CD4-positive, CD25-positive, alpha-beta regulatory T cell (primary cell): ENCODE measurements around the gene SAMD4B. TPM values are rescaled to one million over a fixed set of nuclear protein-coding genes. Genes with fewer than 3 reads are reported as not detected.

Source experiments
- ATAC-seq, 2 donors: fragments of 150-1000 bp; cut with Tn5 transposase; one replicate each; pipeline ENCODE4 v1.10.0; 2021; ENCODE audit warnings: low read depth in 2 of 2, moderate number of reproducible peaks in 2 of 2, moderate library complexity in 1 of 2
- DNase-seq, 3 donors: peaks; one replicate each; pipeline versions ENCODE4 v3.0.0 to v3.0.0-alpha.2; 2012 to 2022; ENCODE audit warnings: mixed read lengths in 1 of 3
- H3K27ac ChIP-seq: one replicate; pipeline ENCODE4 v1.7.0; 2013; ENCODE audit warnings: mild to moderate bottlenecking, low read length; ENCODE audit not compliant: insufficient read depth, poor library complexity, severe bottlenecking
- H3K27me3 ChIP-seq: one replicate; pipeline ENCODE4 v1.7.0; 2013; ENCODE audit warnings: low read length; ENCODE audit not compliant: control insufficient read depth, insufficient read depth
- H3K36me3 ChIP-seq: one replicate; pipeline ENCODE4 v1.7.0; 2013; ENCODE audit warnings: mild to moderate bottlenecking, low read length, moderate library complexity; ENCODE audit not compliant: control insufficient read depth, insufficient read depth
- H3K4me1 ChIP-seq: 2 replicates; pipeline ENCODE4 v1.7.0; 2013; ENCODE audit warnings: mild to moderate bottlenecking, low read length; ENCODE audit not compliant: insufficient read depth, control insufficient read depth, poor library complexity, severe bottlenecking
- H3K4me3 ChIP-seq: one replicate; pipeline ENCODE4 v1.7.0; 2013; ENCODE audit warnings: low read depth, mild to moderate bottlenecking, low read length, moderate library complexity
- H3K9me3 ChIP-seq, 2 experiments: 1 replicate in 1 of 2; 2 replicates in 1 of 2; pipeline ENCODE4 v1.7.0; 2013; ENCODE audit warnings: low read length in 2 of 2, mild to moderate bottlenecking in 1 of 2, moderate library complexity in 1 of 2; ENCODE audit not compliant: control insufficient read depth in 2 of 2
- H3K27ac Mint-ChIP-seq, 3 donors: one replicate each; pipeline ENCODE4 v1.8.0; 2020 to 2022; ENCODE audit warnings: mild to moderate bottlenecking in 3 of 3, mixed read lengths in 3 of 3, moderate library complexity in 2 of 3
- H3K27me3 Mint-ChIP-seq: one replicate; pipeline ENCODE4 v1.8.0; 2022; ENCODE audit warnings: mild to moderate bottlenecking, mixed read lengths
- H3K36me3 Mint-ChIP-seq: one replicate; pipeline ENCODE4 v1.8.0; 2020; ENCODE audit warnings: mixed read lengths
- H3K4me1 Mint-ChIP-seq, 4 donors: one replicate each; pipeline ENCODE4 v1.8.0; 2020 to 2022; ENCODE audit warnings: mixed read lengths in 4 of 4, mild to moderate bottlenecking in 1 of 4
- H3K4me3 Mint-ChIP-seq, 4 donors: one replicate each; pipeline ENCODE4 v1.8.0; 2020 to 2022; ENCODE audit warnings: mild to moderate bottlenecking in 4 of 4, mixed read lengths in 4 of 4, moderate library complexity in 3 of 4
- H3K9me3 Mint-ChIP-seq, 7 donors: one replicate each; pipeline ENCODE4 v1.8.0; 2020 to 2022; ENCODE audit warnings: mixed read lengths in 7 of 7, mild to moderate bottlenecking in 3 of 7, moderate library complexity in 2 of 7
- polyA plus RNA-seq, 4 donors: library from polyadenylated mRNA; unstranded; fragments of 300-500 nt; fragmentation: Illumina TruSeq; gene quantifications; one replicate each; pipeline ENCODE4 v1.2.3, GENCODE V29; 2021
- total RNA-seq: library from RNA; stranded (reverse); gene quantifications from one replicate; pipeline ENCODE4 v1.2.3, GENCODE V29; 2022

Gene SAMD4B
- total and polyA plus RNA-seq, 5 donors from 2014 or later: 5.7 to 78.9 (median 7.1) TPM

DNA sequence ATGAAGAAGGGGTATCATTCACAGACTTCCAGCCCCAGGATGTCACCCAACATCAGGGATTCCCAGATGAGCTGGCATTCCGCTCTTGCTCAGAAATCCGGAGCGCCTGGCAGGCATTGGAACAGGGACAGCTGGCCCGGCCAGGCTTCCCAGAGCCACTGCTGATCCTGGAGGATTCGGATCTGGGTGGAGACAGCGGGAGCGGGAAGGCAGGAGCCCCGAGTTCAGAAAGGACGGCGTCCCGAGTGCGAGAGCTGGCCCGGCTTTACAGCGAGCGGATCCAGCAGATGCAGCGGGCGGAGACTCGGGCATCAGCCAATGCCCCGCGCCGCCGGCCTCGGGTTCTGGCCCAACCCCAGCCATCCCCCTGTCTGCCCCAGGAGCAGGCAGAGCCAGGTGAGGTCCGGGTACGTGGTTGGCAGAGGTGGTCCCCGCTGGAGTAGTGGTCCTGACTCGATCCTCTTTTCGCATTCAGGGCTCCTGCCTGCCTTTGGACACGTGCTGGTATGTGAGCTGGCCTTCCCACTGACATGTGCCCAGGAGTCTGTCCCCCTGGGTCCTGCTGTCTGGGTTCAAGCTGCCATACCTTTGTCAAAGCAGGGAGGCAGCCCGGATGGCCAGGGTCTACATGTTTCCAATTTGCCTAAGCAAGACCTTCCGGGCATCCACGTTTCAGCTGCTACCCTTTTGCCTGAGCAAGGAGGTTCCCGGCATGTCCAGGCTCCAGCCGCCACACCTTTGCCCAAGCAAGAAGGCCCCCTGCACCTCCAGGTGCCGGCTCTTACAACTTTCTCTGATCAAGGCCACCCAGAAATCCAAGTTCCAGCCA is 81.3 kb downstream of the SAMD4B start:
- no peak overlapping the region for H3K27ac ChIP-seq
- no peak overlapping the region for H3K4me3 Mint-ChIP-seq
- no peaks in the 10 kb centered on the region for H3K27me3 ChIP-seq
- peaks cover 0 to 10% (median 2%) of the 10 kb centered on the region in 4 donors for H3K4me1 Mint-ChIP-seq
- H3K36me3 Mint-ChIP-seq: peaks cover 17% of the 10 kb centered on the region
- ATAC-seq: no peak
- H3K27me3 Mint-ChIP-seq: no peaks in the 10 kb centered on the region
- H3K4me1 ChIP-seq: no peaks in the 10 kb centered on the region
- H3K36me3 ChIP-seq: peaks cover 25% of the 10 kb centered on the region
- H3K9me3 Mint-ChIP-seq: no peaks in the 10 kb centered on the region
- DNase-seq: no peak
- H3K27ac Mint-ChIP-seq: peak overlapping the region in 1 of 3 donors; percentile 43
- H3K9me3 ChIP-seq: no peaks in the 10 kb centered on the region
- H3K4me3 ChIP-seq: no peak overlapping the region

DNA sequence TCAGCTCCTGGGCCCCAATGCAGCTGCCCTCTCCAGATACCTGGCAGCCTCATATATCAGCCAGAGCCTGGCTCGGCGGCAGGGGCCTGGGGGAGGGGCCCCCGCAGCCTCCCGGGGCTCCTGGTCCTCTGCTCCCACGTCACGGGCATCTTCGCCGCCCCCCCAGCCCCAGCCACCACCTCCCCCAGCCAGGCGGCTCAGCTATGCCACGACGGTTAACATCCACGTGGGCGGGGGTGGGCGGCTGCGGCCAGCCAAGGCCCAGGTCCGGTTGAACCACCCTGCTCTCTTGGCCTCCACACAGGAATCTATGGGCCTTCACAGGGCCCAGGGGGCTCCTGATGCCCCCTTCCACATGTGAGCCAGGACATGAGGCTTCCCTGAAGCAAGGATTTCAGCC is 82.7 kb downstream of the SAMD4B start:
- Histone ChIP-seq H3K36me3 (peaks cover 19% of the 10 kb centered on the region), H3K9me3 (no peaks in the 10 kb centered on the region), H3K4me3 (no peak overlapping the region), H3K27ac (no peak overlapping the region), H3K27me3 (no peaks in the 10 kb centered on the region), H3K4me1 (no peaks in the 10 kb centered on the region)
- peaks cover 14% of the 10 kb centered on the region for H3K36me3 Mint-ChIP-seq
- H3K27ac Mint-ChIP-seq: no peak overlapping the region
- no peaks in the 10 kb centered on the region for H3K27me3 Mint-ChIP-seq
- H3K4me1 Mint-ChIP-seq: peaks cover 0 to 10% (median 2%) of the 10 kb centered on the region in 4 donors
- ATAC-seq: no peak
- DNase-seq: no peak
- H3K9me3 Mint-ChIP-seq: no peaks in the 10 kb centered on the region
- no peak overlapping the region for H3K4me3 Mint-ChIP-seq

DNA sequence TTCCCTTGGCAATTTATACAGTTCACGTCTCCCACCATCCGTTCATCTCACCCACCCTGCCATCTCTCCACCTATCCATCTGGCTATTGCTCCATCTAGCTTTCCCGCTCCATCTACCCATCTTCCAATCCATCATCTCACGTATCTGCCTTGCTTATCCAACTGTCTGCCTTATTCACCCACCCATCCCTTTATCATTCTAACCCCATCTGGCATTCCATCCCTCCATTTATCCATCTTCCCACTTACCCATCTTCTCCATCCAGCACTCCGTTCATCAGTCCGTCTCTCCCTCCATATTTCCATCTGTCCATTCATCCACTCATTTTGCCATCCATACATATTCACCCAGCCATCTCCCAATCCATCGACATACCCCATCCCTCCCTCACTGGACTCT is 83.5 kb downstream of the SAMD4B start:
- H3K4me3 Mint-ChIP-seq: peak overlapping the region in 1 of 4 donors; percentile 14
- peaks cover 0 to 15% (median 7%) of the 10 kb centered on the region in 4 donors for H3K4me1 Mint-ChIP-seq
- Histone ChIP-seq H3K4me1 (peaks cover under 1% of the 10 kb centered on the region), H3K36me3 (peaks cover 19% of the 10 kb centered on the region), H3K27ac (no peak overlapping the region), H3K9me3 (no peaks in the 10 kb centered on the region), H3K4me3 (no peak overlapping the region), H3K27me3 (no peaks in the 10 kb centered on the region)
- H3K27me3 Mint-ChIP-seq: no peaks in the 10 kb centered on the region
- no peaks in the 10 kb centered on the region for H3K9me3 Mint-ChIP-seq
- H3K27ac Mint-ChIP-seq: peak overlapping the region in 2 of 3 donors; percentile 23 to 27
- no peak for ATAC-seq
- H3K36me3 Mint-ChIP-seq: peaks cover 14% of the 10 kb centered on the region
- no peak for DNase-seq

DNA sequence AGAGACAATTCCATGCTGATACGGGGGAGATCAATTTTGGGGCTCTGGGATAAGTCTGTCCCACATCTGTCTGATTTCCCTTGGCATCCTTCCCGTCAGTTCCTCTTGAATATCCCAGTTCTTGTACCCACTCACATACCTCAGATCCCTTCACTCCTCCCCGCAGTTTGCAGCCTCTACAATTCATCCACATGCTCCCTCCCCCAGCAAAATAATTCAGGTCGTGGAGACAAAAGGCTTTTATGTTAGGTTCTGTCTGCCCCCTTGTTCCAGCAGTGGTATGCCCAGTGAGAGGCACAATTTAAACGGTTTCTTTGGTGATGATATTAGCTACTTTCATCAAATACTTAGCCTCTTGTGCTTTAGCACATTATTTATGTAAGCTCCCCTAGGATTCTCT is 83.9 kb downstream of the SAMD4B start:
- H3K4me3 ChIP-seq: no peak overlapping the region
- DNase-seq (no peak), ATAC-seq (no peak)
- Mint-ChIP-seq H3K27ac (peak overlapping the region in 2 of 3 donors; percentile 11 to 27), H3K36me3 (peaks cover 14% of the 10 kb centered on the region), H3K9me3 (no peaks in the 10 kb centered on the region), H3K4me1 (peaks cover 0 to 20% (median 11%) of the 10 kb centered on the region in 4 donors), H3K4me3 (peak overlapping the region in 1 of 4 donors; percentile 14), H3K27me3 (no peaks in the 10 kb centered on the region)
- H3K9me3 ChIP-seq: no peaks in the 10 kb centered on the region
- peaks cover 4% of the 10 kb centered on the region for H3K4me1 ChIP-seq
- peaks cover 19% of the 10 kb centered on the region for H3K36me3 ChIP-seq
- no peaks in the 10 kb centered on the region for H3K27me3 ChIP-seq
- H3K27ac ChIP-seq: no peak overlapping the region

DNA sequence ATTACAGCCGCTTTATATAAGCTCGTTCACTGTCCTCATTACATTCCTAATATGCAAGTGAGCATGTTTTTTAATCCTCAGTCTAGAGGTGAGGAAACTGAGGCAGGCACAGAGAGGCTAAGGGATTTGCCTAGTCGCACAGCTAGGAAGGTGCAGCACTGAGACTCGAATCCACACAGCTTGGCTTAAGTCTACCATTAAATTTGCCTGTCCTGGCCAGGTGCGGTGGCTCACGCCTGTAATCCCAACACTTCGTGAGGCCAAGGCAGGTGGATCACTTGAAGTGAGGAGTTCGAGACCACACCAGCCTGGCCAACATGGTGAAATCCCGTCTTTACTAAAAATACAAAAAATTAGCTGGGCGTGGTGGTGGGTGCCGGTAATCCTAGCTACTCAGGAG is 85.5 kb downstream of the SAMD4B start:
- no peak overlapping the region for H3K4me3 ChIP-seq
- H3K9me3 ChIP-seq: no peaks in the 10 kb centered on the region
- Mint-ChIP-seq H3K27me3 (no peaks in the 10 kb centered on the region), H3K36me3 (peaks cover 14% of the 10 kb centered on the region), H3K27ac (no peak overlapping the region), H3K4me1 (peaks cover 0 to 25% (median 14%) of the 10 kb centered on the region in 4 donors), H3K4me3 (no peak overlapping the region), H3K9me3 (no peaks in the 10 kb centered on the region)
- H3K27ac ChIP-seq: no peak overlapping the region
- no peaks in the 10 kb centered on the region for H3K27me3 ChIP-seq
- ATAC-seq (no peak), DNase-seq (no peak)
- H3K4me1 ChIP-seq: peaks cover 7% of the 10 kb centered on the region
- peaks cover 15% of the 10 kb centered on the region for H3K36me3 ChIP-seq

DNA sequence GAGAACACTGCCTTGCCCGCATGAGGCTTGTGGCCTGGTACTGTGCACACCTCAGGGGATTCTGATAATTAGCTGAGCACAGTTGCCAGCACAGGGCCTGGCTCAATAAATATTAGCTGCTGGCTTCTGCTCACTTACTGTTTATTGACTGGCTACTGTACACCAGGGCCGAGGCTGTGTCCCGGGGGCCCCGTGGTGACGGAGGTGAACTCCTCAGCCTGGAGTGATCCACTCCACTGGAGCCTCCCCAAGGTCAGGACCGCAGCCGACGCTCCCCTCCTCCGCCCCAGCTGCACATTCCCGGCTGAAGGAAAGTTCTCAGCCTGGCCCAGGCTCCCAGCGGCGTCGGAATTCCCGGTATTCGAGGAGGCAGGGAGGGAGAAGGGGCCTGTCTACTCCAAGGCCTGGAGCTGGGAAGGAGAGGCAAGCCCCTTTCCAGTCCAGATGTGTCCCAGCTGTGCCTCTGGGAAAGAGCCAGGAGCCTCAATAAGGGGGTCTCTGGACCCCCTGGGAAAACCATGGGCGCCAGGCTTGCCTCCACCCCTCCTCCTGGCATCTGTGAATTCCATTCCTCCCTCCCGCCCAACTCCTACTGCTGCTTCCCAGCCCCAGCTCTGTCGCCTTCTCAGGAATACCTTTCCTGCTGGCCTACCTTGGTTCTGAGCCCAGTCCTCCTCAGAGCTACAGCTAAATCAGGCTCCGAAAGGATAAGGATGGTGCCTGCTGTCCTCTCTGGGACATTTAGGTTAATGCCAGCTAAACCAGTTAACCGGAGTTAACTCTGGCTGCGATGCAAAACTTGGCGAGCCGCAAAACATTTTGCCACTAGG is 86.3 kb downstream of the SAMD4B start:
- H3K27me3 Mint-ChIP-seq: no peaks in the 10 kb centered on the region
- H3K4me1 Mint-ChIP-seq: peaks cover 0 to 33% (median 20%) of the 10 kb centered on the region in 4 donors
- H3K9me3 Mint-ChIP-seq: no peaks in the 10 kb centered on the region
- no peak for DNase-seq
- Histone ChIP-seq H3K27ac (no peak overlapping the region), H3K27me3 (no peaks in the 10 kb centered on the region), H3K4me3 (no peak overlapping the region), H3K36me3 (peaks cover 17% of the 10 kb centered on the region), H3K9me3 (no peaks in the 10 kb centered on the region), H3K4me1 (peaks cover 9% of the 10 kb centered on the region)
- peak overlapping the region in 1 of 3 donors; percentile 91 for H3K27ac Mint-ChIP-seq
- peaks cover 21% of the 10 kb centered on the region for H3K36me3 Mint-ChIP-seq
- H3K4me3 Mint-ChIP-seq: no peak overlapping the region
- ATAC-seq: no peak

DNA sequence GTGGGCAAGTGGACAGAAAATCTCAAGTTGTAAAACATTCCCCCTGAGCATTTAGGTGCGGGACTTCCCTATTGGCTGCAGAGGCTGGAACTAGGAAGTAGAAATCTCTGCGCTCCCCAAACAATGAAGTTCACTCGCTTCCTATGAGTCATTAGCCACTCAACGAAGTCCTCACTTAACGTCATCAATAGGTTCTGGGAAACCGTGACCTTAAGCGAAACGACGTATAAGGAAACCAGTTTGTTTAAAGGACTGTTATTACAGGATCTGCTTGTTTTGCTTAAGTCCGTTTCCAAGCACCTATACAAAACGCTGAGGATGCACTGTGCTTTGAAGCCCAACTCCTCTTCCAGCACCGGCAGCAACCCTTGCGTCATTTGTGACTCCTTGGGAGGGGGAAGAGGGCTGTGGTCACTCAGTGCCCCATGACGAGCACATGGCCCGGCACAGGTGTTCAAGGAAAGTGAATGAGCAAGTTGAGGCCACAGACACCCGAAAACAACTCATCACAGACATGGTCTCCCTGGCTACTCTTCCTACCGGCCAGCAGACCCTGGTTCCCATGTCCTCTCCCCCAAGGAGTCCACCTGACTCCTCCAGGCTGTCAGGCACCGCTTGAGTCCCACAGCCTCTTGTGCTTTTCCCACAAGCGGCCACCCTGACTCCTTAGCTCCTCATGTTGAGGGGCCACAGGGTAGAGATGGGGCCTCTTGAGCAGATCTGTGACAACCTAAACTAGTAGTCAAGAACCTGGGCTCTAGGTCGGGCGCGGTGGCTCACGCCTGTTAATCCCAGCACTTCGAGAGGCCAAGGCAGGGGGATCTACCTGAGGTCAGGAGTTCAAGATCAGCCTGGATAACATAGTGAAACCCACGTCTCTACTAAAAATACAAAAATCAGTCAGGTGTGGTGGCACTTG is 88.7 kb downstream of the SAMD4B start:
- Histone ChIP-seq H3K4me1 (peaks cover 28% of the 10 kb centered on the region), H3K4me3 (no peak overlapping the region), H3K36me3 (peaks cover 23% of the 10 kb centered on the region), H3K27me3 (no peaks in the 10 kb centered on the region), H3K27ac (peak overlapping the region; percentile 82), H3K9me3 (no peaks in the 10 kb centered on the region)
- Mint-ChIP-seq H3K27ac (peak overlapping the region; percentile 47 to 89 (median 84)), H3K36me3 (peaks cover 22% of the 10 kb centered on the region), H3K4me3 (peak overlapping the region in 3 of 4 donors; percentile 21 to 90 (median 86)), H3K9me3 (no peaks in the 10 kb centered on the region), H3K4me1 (peaks cover 0 to 53% (median 33%) of the 10 kb centered on the region in 4 donors), H3K27me3 (peaks cover 2% of the 10 kb centered on the region)
- DNase-seq (peak; percentile 60 to 85 (median 72)), ATAC-seq (peak; percentile 76 to 80)
